Testis (tissue), 2 donors: ENCODE results near the gene CPE.

Source experiments
- CTCF ChIP-seq, 3 experiments: fragments of 450-650 bp in 2 of 3; fragments of 200-600 bp in 1 of 3; sonication (generic) in 1 of 3; IDR thresholded peaks; one replicate each; pipeline ENCODE4 v1.5.1; 2016 to 2019; ENCODE audit warnings: antibody characterized with exemption in 3 of 3, mild to moderate bottlenecking in 2 of 3, moderate library complexity in 1 of 3
- POLR2A ChIP-seq: fragments of 450-650 bp; IDR thresholded peaks from one replicate; pipeline ENCODE4 v1.6.1; 2017; ENCODE audit warnings: antibody characterized with exemption, mild to moderate bottlenecking, moderate library complexity

DNA sequence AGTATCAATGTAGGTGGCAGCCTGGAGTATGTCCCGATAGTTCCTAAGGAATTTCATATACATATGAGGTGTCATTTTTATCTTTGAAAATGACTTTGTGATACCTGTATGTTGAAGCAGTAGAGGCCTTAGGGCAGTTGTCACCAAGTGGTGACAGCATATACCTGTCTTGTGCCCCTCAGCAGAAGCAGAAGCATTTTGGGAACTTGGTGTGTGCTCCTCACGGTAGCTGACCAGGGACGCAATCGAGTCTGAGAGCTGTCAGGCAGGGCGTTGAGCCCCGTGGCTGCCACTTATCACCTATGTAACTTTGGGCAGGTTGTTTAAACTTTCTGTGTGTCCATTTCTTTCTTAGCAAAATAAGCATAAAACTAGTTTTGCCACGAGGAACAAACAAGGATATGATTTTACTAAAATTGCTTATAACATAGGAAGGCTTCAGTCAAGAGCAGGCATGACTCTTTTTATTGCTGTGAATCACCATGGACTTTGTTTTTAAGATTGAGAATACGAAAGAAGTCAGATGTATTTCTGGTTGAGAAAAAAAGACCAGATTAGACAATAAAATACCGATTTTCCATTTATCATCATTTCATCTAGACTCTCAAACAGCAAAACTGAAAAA lies 161.5 kb downstream of the CPE start:
- TF ChIP-seq CTCF (IDR thresholded peaks at IDR 0.05) (no peak), POLR2A (no peak)
